GM21447 (cell line): ENCODE data around the gene SMURF1.
"Not testable (repeated sequence)": the region's sequence is repeated elsewhere in the genome, so short reads cannot be mapped to it uniquely, and the experiment has no call there.

Source experiments
- ATAC-seq: cut with Tn5 transposase; IDR thresholded peaks from one replicate; pipeline ENCODE4 v1.9.1; 2021; ENCODE audit not compliant: unreplicated experiment

The SMURF1 gene

GRCh38 chr7:99054781-99055180, 89.1 kb downstream of the SMURF1 start:
- ATAC-seq = no peak

- no peak for ATAC-seq
These were observed 92.9 kb downstream of the SMURF1 start for GRCh38 chr7:99050971-99051370.

DNA sequence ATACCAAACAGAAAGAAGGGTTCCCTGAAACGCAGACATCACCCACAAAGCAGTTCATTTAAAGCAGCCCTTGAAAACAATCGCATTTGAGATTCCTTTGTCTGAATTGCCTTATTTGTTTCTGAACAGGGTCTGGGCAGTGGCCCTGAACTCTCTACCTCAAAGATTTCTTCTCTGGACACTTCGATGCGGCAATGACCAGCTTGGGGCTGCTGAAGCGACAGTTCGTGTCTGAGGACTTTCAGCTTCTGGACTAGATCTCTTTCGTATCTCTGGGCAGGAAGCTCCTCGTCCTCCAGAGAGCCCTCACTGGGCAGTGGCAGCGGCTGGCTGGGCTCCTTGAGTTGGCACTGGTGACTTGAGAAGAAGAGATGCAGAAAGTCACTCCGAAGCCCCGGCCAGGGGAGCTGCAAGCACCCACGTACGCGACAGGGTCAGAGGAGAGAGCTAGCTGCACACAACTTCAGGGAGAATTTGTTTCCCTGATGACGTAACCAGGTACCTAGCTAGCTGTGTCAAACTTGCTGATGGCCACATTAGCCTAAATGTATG, 96.3 kb downstream of the SMURF1 start:
- ATAC-seq = no peak

DNA sequence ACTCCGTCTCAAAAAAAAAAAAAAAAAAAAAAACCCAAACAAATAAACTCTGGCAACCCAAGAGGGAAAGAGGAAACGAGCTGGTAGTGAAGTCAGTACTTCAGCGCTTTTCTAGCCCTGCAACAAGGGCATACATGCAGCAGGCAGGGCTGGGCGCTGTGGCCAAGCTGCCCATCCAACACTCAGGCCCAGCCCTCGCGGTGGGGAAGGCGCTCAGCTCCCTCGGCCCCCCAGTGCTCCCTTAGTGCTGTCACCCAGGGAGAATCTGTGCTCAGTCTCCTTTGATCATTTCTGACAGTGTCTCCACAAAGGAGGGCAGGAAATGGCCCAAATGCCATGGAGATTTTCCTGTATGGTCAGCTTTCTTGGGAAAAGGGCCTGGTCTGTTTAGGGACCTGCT, 97.2 kb downstream of the SMURF1 start:
- ATAC-seq = no peak

DNA sequence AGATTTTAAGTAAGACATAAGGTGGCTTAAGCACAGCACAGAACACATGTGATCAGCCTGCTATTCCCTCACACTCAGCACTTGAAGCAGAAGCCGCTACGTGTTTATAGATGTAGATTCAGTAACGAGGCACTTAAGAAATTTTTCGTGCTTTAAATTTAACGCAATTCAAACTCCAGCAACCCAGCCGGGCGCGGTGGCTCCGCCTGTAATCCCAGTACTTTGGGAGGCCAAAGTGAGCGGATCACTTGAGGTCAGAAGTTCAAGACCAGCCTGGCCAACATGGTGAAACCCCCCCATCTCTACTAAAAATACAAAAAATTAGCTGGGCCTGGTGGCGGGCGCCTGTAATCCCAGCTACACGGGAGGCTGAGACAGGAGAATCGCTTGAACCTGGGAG, 97.6 kb downstream of the SMURF1 start:
- not testable (repeated sequence) for ATAC-seq

GRCh38 chr7:99044858-99045257, 99.0 kb downstream of the SMURF1 start:
- not testable (repeated sequence) for ATAC-seq

DNA sequence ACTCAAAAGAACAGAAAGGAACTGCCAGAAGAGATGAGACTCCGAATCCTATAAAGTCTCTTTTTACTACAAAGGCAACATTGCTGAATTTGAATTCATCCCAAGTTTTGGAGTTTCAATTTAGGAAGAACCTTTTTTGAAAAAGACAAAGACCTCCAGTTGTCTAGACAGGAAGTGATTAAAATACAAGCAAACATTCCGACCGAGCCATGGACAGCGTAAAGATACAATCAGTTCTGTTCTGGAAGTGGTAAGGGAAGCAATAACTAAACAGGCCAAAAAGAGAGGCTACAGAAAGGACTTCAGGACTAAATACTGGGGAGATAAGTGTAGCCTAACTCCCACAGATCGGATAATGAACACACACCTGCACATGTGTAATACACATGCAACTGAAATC, 101.0 kb downstream of the SMURF1 start:
- no peak for ATAC-seq

GRCh38 chr7:99041526-99041925, 102.4 kb downstream of the SMURF1 start:
- ATAC-seq = no peak

- no peak for ATAC-seq
These were observed 103.6 kb downstream of the SMURF1 start for GRCh38 chr7:99040104-99040958.

- ATAC-seq = no peak
These were observed 104.5 kb downstream of the SMURF1 start for GRCh38 chr7:99039384-99039891.

GRCh38 chr7:99038086-99038855, 105.6 kb downstream of the SMURF1 start:
- no peak for ATAC-seq

DNA sequence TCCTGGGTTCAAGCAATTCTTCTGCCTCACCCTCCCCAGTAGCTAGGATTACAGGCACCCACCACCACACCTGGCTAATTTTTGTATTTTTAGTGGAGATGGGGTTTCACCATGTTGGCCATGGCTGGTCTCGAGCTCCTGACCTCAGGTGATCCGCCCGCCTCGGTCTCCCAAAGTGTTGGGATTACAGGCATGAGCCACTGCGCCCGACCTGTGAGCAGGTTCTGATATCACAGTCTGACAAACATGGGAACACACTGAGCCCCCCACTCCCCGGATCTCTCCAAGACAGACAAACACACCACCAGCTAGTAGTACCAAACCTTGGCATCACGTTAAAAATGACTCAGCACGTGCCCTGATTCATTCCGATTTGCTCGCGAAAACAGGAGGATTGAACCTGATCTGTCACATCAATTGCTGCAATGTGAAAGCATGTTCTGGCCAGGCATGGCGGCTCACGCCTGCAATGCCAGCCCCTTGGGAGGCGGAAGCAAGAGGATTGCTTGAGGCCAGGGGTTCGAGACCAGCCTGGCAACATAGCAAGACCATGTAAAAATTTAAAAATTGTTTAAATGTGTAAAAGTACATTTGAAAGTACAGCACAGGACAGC, 106.5 kb downstream of the SMURF1 start:
- no peak for ATAC-seq

DNA sequence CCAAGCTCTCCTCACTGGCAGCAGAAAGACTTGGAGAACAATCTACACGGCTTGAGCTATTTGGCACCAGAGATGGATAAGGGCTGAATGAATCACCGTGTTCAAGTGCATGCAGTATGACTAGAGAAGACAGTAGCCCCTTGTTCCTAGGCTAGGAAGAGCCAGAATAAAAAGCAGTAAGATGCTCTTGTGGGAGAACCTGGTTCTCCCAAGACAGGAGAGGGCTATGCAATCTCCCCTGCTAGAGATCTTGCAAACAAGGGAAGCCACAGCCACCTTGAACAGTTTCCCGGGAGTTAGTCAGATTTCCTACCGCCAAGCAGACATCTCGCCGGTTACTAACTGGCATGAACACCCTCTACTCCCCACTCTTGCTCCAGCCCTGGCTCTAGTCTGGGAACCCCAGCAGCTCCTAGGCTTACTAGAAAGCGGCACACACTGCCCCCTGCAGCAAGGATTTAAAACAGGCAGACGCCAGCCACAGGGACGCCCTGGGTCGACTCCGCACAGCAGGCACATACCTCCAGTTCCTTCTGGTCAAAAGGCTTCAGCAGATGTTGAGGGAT, 107.3 kb downstream of the SMURF1 start:
- ATAC-seq = no peak

- no peak for ATAC-seq
These were observed 108.0 kb downstream of the SMURF1 start for GRCh38 chr7:99035723-99036545.

DNA sequence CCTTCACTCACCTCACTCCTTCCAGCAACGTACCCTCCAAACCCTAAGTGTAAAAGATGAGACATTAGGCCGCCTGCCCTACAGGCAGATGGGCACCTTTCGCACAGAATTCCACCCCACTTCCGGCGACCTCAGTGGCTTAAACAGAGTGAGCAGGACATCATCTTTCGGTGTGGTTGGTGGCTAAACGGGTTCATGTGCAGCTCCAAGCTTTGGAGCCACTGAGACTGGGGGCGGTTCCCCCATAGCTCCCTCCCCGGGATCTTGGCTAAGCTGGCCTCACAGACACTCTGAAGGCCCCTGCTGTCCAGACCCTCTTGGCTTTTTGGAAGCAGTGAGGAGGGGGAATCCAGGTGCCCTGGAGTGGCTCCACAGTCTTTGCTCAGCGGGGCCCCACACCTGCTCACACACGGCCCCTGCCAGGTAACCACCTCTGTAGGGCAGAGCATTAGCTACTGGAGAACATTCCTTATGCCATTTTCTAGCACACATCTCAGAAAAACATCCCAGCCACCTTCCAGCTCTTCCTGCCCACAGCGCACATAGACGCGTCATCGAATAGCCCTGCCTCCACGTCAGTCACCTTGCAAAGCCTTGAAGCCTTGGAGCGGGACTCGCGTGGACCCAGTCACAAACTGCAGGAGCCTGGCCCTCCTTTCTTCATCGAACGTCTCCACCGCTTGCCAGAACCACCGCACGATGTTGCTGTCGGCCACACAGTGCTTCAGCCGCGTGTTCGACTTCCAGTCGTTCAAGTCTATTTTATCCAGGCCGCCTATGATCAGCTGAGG, 108.8 kb downstream of the SMURF1 start:
- no peak for ATAC-seq

DNA sequence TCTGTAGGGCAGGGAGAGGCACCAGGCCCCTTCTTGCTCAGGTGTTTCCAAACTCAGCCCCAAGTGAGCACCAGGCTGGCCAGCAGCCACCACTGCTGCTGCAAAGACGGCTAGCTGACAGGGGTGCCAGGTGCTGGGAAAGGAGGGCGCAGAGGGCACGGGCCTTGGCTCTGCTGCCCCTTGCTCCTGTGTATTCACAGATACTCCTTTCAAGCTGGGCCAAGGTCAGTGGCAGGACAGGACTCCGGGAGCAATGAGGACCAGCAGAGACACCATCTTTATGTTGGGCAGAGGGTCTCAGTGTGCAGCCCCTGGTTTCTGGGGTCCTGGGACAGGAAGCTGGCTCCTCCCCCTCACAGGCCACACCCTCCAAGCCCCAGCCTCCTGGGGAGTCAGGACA, 110.1 kb downstream of the SMURF1 start:
- no peak for ATAC-seq

DNA sequence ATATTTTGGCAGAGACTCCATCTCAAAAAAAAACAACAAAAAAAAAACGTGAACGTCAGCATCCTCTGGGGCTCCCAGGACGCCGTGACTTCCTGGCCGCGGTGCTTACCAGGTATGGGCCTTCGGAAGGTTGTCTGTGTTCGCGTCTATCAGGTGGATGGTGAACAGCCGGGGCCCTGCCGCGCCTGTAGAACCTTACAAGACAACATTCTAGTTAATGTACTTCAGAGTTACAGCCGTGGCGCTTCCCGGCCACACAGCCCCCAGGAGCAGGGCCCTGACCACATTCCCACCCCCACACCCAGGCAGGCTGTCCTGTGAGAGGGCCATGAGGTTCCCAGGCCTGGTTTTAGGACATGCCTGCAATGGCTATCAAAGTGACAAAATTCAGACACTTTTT, 111.0 kb downstream of the SMURF1 start:
- ATAC-seq = no peak

DNA sequence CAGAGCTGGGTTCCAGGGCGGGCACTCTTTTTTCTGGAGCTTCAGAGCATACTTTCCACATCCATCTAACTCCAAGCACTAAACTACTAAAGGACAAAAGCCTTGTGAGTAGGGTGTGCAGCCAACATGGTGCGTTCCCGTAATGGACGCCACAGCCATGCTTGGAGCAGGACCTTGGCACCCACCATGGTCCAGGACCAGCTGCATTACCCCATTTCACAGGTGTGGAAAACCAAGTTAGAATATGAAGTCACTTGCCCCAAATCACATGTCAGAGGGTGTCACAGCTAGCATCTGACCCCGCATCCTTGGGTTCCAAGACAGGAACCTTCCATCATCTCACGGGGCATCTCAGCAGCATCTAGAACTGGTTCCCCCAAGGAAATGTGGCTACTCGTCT, 112.4 kb downstream of the SMURF1 start:
- no peak for ATAC-seq

DNA sequence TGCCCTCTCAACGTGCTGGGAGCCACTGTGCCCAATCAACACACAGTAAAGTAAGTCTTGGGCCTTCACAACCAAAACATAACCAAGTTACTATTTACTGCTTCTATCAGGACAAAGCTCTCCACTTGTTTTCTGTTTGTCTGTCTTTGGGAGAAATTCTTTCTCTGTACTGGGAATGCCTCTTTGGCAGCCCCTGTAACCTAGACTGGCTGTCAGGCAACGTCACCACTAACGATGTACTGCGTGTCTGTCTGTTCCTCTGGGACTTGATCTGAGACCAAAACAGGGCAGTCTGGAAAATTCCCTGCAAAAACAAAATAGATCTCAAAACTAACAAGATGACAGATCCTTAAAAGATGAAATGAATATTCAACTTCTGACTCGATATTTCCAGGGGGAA, 113.0 kb downstream of the SMURF1 start:
- ATAC-seq = no peak
